ENCODE data around the gene CAPZB.
"Not testable (repeated sequence)": the region's sequence is repeated elsewhere in the genome, so short reads cannot be mapped to it uniquely, and the experiment has no call there.

Gene CAPZB

GRCh38 chr1:19305880-19306279, 179.5 kb downstream of the CAPZB start:
- DNase-seq: no peak

GRCh38 chr1:19304081-19304480, 181.3 kb downstream of the CAPZB start:
- not testable (repeated sequence) for DNase-seq

- no peak for DNase-seq
Measured at GRCh38 chr1:19300211-19300610, 185.1 kb downstream of the CAPZB start.

GRCh38 chr1:19294638-19295037, 190.7 kb downstream of the CAPZB start:
- no peak for DNase-seq

- DNase-seq: no peak
Measured at GRCh38 chr1:19289244-19289643, 196.1 kb downstream of the CAPZB start.
